ENCODE results near the gene TAGAP. TPM values are rescaled to one million over a fixed set of nuclear protein-coding genes. Genes with fewer than 3 reads are reported as not detected.

TAGAP gene
- total RNA-seq, 2 donors from 2014 or later, result 29.9 to 65.0 TPM

Other genes with a start within 250 kb of the TAGAP start
- gene EZR, start 225.6 kb downstream of the TAGAP start, total RNA-seq, result 100 to 1,000 TPM; 187 to 207 TPM
- 1 to 10 TPM; 2.0 to 7.1 TPM for gene RSPH3, start 44.8 kb downstream of the TAGAP start, total RNA-seq
- under 1 TPM in 1 of 2 donors, not detected in 1; 0.12 TPM for gene FNDC1, start 124.4 kb upstream of the TAGAP start, total RNA-seq